HEK293 (cell line): ENCODE results near the gene PPRC1.

Experiments
- CTCF ChIA-PET: fragments of 350-600 bp; formaldehyde crosslinking; extraction: SDS; loops from one replicate; lab custom pipeline; 2021; ENCODE audit warnings: antibody characterized with exemption; lab: Yijun Ruan, JAX
- POLR2A ChIA-PET: fragments of 300-600 bp; formaldehyde crosslinking; extraction: SDS; loops from one replicate; lab custom pipeline; 2020; ENCODE audit warnings: antibody characterized with exemption, inconsistent platforms; lab: Yijun Ruan, JAX
- H3K27ac ChIP-seq: fragments of 200-500 bp; sonication (Bioruptor generic); 2 replicates; pipeline ENCODE4 v1.5.1; 2014; ENCODE audit warnings: low read depth, low read length, control low read depth, inconsistent platforms; ENCODE audit errors: extremely low read depth
- H3K36me3 ChIP-seq, 2 experiments: fragments of 200-500 bp in 1 of 2; sonication (Bioruptor generic) in 1 of 2; 1 replicate in 1 of 2; 2 replicates in 1 of 2; pipeline ENCODE4 v1.5.1; 2014 to 2017; ENCODE audit warnings: inconsistent platforms in 2 of 2, low read length in 2 of 2; ENCODE audit not compliant: control insufficient read depth in 2 of 2, insufficient read depth in 1 of 2
- H3K4me1 ChIP-seq: fragments of 200-500 bp; sonication (Bioruptor generic); 2 replicates; pipeline ENCODE4 v1.5.1; 2014; ENCODE audit warnings: mild to moderate bottlenecking, low read length, inconsistent platforms; ENCODE audit not compliant: control insufficient read depth, insufficient read depth
- H3K4me3 ChIP-seq: 2 replicates; pipeline ENCODE4 v1.5.1; 2011; ENCODE audit warnings: low read depth, mild to moderate bottlenecking, control low read depth, low read length, moderate library complexity
- H3K9me3 ChIP-seq: fragments of 200-500 bp; sonication (Bioruptor generic); 2 replicates; pipeline ENCODE4 v1.5.1; 2014; ENCODE audit warnings: low read depth, low read length, inconsistent platforms; ENCODE audit not compliant: control insufficient read depth, insufficient read depth
- FEZF1 ChIP-seq: fragments of 450-650 bp; formaldehyde crosslinking; IDR thresholded peaks from 2 replicates; pipeline ENCODE4 v1.5.1; 2016; ENCODE audit warnings: missing biosample characterization, missing genetic modification characterization
- MYNN ChIP-seq: fragments of 450-650 bp; formaldehyde crosslinking; IDR thresholded peaks from 2 replicates; pipeline ENCODE4 v1.5.1; 2016; ENCODE audit warnings: missing biosample characterization, missing genetic modification characterization, borderline replicate concordance
- YY1 ChIP-seq: fragments of 450-650 bp; formaldehyde crosslinking; IDR thresholded peaks from 2 replicates; pipeline ENCODE4 v1.5.1; 2018; ENCODE audit warnings: missing biosample characterization, missing genetic modification characterization
- ZNF184 ChIP-seq: fragments of 450-650 bp; IDR thresholded peaks from 2 replicates; pipeline ENCODE4 v1.5.1; 2018; ENCODE audit warnings: missing biosample characterization, mild to moderate bottlenecking, missing genetic modification characterization
- ZNF221 ChIP-seq: fragments of 450-650 bp; formaldehyde crosslinking; IDR thresholded peaks from 2 replicates; pipeline ENCODE4 v1.5.1; 2017; ENCODE audit warnings: missing biosample characterization, missing genetic modification characterization, borderline replicate concordance
- ZNF24 ChIP-seq: fragments of 450-650 bp; formaldehyde crosslinking; IDR thresholded peaks from 2 replicates; pipeline ENCODE4 v1.5.1; 2016; ENCODE audit warnings: missing biosample characterization, missing genetic modification characterization
- ZNF341 ChIP-seq: fragments of 450-650 bp; formaldehyde crosslinking; IDR thresholded peaks from 2 replicates; pipeline ENCODE4; 2016; ENCODE audit warnings: low read depth, missing biosample characterization, missing genetic modification characterization
- ZNF354C ChIP-seq: fragments of 450-650 bp; formaldehyde crosslinking; IDR thresholded peaks from 2 replicates; pipeline ENCODE4 v1.5.1; 2016; ENCODE audit warnings: missing biosample characterization, missing genetic modification characterization, low read depth, borderline replicate concordance
- ZNF366 ChIP-seq: fragments of 450-650 bp; formaldehyde crosslinking; conservative IDR thresholded peaks from 2 replicates; pipeline ENCODE4 v1.5.1; 2016; ENCODE audit warnings: missing biosample characterization, missing genetic modification characterization
- ZNF416 ChIP-seq: fragments of 450-650 bp; formaldehyde crosslinking; IDR thresholded peaks from 2 replicates; pipeline ENCODE4 v1.5.1; 2016; ENCODE audit warnings: missing biosample characterization, missing genetic modification characterization
- ZNF530 ChIP-seq: fragments of 450-650 bp; formaldehyde crosslinking; IDR thresholded peaks from 2 replicates; pipeline ENCODE4 v1.5.1; 2016; ENCODE audit warnings: low read depth, missing biosample characterization, missing genetic modification characterization
- ZNF560 ChIP-seq: fragments of 450-650 bp; formaldehyde crosslinking; IDR thresholded peaks from 2 replicates; pipeline ENCODE4 v1.5.1; 2017; ENCODE audit warnings: missing biosample characterization, missing genetic modification characterization, borderline replicate concordance
- ZNF561 ChIP-seq: fragments of 450-650 bp; IDR thresholded peaks from 2 replicates; pipeline ENCODE4 v1.5.1; 2018; ENCODE audit warnings: missing biosample characterization, missing genetic modification characterization, borderline replicate concordance
- ZNF776 ChIP-seq: fragments of 450-650 bp; formaldehyde crosslinking; IDR thresholded peaks from 2 replicates; pipeline ENCODE4 v1.5.0; 2017; ENCODE audit warnings: missing biosample characterization, missing genetic modification characterization, borderline replicate concordance
- ZNF792 ChIP-seq: fragments of 450-650 bp; formaldehyde crosslinking; IDR thresholded peaks from 2 replicates; pipeline ENCODE4 v1.5.1; 2016; ENCODE audit warnings: missing biosample characterization, missing genetic modification characterization
- ZSCAN23 ChIP-seq: fragments of 450-650 bp; formaldehyde crosslinking; IDR thresholded peaks from 2 replicates; pipeline ENCODE4 v1.5.1; 2016; ENCODE audit warnings: missing biosample characterization, missing genetic modification characterization
- TF ChIP-seq, protein P1 (sequence below): fragments of 450-650 bp; formaldehyde crosslinking; IDR thresholded peaks from 2 replicates; pipeline ENCODE4; 2016; ENCODE audit warnings: missing biosample characterization, missing genetic modification characterization
- TF ChIP-seq, protein P2 (sequence below): fragments of 450-650 bp; formaldehyde crosslinking; IDR thresholded peaks from 2 replicates; pipeline ENCODE4 v1.5.1; 2017; ENCODE audit warnings: missing biosample characterization, missing genetic modification characterization
- TF ChIP-seq, protein P3 (sequence below): sonication (generic); formaldehyde crosslinking; IDR thresholded peaks from 2 replicates; pipeline ENCODE4 v1.8.1; 2022; ENCODE audit warnings: mild to moderate bottlenecking, moderate library complexity, missing genetic modification reagents
- TF ChIP-seq, protein P4 (sequence below): fragments of 450-650 bp; formaldehyde crosslinking; IDR thresholded peaks from 2 replicates; pipeline ENCODE4 v1.5.1; 2016; ENCODE audit warnings: missing biosample characterization, missing genetic modification characterization
- TF ChIP-seq, protein P5 (sequence below): fragments of 450-650 bp; formaldehyde crosslinking; IDR thresholded peaks from 2 replicates; pipeline ENCODE4 v1.5.1; 2016; ENCODE audit warnings: missing biosample characterization, missing genetic modification characterization
- TF ChIP-seq, protein P6 (sequence below): fragments of 450-650 bp; formaldehyde crosslinking; IDR thresholded peaks from 2 replicates; pipeline ENCODE4 v1.5.1; 2016; ENCODE audit warnings: missing biosample characterization, missing genetic modification characterization, borderline replicate concordance
- TF ChIP-seq, protein P7 (sequence below): fragments of 450-650 bp; formaldehyde crosslinking; IDR thresholded peaks from 2 replicates; pipeline ENCODE4 v1.5.1; 2016; ENCODE audit warnings: missing biosample characterization, missing genetic modification characterization

PPRC1 gene

DNA sequence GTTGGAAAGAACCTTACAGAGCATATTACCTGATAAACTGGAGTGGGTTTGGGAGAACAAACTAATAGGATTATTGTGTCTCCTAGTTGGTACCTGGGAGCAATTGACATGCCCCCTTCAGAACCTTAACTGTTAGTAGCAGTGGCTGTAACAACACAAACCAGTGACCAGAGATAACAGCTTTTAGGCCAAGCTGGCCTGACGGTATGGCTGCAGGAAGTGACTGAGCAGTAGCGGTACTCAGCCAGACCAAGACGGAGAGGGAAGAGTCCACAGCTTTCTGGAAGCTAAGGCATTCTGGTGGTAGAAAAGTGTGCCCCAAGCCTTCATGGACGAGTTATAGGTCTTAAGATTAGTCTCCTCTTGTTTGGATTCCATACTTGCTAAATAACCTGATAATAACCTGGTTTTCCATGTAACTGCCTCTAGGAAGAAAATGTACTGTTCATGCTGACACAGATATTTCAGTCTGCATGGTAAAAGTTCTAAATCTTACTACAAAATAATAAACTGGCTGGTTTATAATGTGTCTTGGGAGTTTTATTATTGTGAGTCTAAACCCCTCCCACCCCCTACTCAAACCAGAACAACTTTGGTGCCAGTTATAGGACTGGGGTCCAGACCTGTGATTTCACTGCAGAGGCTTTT lies 30.6 kb downstream of the PPRC1 start:
- Histone ChIP-seq H3K27ac (no peak overlapping the region), H3K36me3 (peaks cover 47 to 57% of the 10 kb centered on the region in 2 experiments), H3K9me3 (no peaks in the 10 kb centered on the region), H3K4me3 (no peak overlapping the region), H3K4me1 (no peaks in the 10 kb centered on the region)
- ChIA-PET POLR2A (no interaction called here), CTCF (no interaction called here)
- TF ChIP-seq MYNN (no peak), ZNF341 (tag by site-specific recombination) (no peak), ZNF561 (tag by site-specific recombination) (no peak), ZNF354C (no peak), ZSCAN23 (tag by site-specific recombination) (no peak), ZNF792 (tag by site-specific recombination) (no peak), ZNF366 (tag by site-specific recombination) (no peak)
- TF ChIP-seq, protein P1, sequence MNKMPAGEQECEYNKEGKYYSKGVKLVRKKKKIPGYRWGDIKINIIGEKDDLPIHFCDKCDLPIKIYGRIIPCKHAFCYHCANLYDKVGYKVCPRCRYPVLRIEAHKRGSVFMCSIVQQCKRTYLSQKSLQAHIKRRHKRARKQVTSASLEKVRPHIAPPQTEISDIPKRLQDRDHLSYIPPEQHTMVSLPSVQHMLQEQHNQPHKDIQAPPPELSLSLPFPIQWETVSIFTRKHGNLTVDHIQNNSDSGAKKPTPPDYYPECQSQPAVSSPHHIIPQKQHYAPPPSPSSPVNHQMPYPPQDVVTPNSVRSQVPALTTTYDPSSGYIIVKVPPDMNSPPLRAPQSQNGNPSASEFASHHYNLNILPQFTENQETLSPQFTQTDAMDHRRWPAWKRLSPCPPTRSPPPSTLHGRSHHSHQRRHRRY (tag by site-specific recombination) = no peak
- TF ChIP-seq, protein P2, sequence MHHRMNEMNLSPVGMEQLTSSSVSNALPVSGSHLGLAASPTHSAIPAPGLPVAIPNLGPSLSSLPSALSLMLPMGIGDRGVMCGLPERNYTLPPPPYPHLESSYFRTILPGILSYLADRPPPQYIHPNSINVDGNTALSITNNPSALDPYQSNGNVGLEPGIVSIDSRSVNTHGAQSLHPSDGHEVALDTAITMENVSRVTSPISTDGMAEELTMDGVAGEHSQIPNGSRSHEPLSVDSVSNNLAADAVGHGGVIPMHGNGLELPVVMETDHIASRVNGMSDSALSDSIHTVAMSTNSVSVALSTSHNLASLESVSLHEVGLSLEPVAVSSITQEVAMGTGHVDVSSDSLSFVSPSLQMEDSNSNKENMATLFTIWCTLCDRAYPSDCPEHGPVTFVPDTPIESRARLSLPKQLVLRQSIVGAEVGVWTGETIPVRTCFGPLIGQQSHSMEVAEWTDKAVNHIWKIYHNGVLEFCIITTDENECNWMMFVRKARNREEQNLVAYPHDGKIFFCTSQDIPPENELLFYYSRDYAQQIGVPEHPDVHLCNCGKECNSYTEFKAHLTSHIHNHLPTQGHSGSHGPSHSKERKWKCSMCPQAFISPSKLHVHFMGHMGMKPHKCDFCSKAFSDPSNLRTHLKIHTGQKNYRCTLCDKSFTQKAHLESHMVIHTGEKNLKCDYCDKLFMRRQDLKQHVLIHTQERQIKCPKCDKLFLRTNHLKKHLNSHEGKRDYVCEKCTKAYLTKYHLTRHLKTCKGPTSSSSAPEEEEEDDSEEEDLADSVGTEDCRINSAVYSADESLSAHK (tag by site-specific recombination) = no peak
- TF ChIP-seq, protein P3, sequence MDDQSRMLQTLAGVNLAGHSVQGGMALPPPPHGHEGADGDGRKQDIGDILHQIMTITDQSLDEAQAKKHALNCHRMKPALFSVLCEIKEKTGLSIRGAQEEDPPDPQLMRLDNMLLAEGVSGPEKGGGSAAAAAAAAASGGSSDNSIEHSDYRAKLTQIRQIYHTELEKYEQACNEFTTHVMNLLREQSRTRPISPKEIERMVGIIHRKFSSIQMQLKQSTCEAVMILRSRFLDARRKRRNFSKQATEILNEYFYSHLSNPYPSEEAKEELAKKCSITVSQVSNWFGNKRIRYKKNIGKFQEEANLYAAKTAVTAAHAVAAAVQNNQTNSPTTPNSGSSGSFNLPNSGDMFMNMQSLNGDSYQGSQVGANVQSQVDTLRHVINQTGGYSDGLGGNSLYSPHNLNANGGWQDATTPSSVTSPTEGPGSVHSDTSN = no peak
- TF ChIP-seq, protein P4, sequence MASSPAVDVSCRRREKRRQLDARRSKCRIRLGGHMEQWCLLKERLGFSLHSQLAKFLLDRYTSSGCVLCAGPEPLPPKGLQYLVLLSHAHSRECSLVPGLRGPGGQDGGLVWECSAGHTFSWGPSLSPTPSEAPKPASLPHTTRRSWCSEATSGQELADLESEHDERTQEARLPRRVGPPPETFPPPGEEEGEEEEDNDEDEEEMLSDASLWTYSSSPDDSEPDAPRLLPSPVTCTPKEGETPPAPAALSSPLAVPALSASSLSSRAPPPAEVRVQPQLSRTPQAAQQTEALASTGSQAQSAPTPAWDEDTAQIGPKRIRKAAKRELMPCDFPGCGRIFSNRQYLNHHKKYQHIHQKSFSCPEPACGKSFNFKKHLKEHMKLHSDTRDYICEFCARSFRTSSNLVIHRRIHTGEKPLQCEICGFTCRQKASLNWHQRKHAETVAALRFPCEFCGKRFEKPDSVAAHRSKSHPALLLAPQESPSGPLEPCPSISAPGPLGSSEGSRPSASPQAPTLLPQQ (tag by site-specific recombination) = no peak

DNA sequence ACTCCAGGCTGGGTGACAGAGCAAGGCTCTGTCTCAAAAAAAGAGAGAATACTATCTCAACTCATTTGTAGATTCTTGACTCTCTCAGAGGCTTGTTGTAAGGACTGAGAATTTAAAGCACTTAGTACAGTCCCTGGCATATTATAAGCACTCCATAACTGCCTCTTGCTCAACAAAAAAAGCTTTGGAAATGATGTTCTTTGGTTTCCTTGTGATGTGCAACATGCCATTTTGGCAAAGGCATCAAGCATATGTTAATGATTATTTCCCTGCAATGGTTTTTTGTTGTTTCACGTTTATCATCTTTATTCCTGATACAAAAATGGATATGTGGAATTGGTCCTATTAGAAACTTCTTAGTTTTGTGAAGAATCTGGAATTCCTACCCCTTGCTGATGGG lies 35.0 kb downstream of the PPRC1 start:
- no peaks in the 10 kb centered on the region for H3K9me3 ChIP-seq
- ChIA-PET CTCF (interaction anchor here (0.7 to 3.7 kb wide), 8 partner anchors 10 to 225 kb away, joined by 3 to 40 read pairs (median 13); partner anchors contain the start of gene NOLC1), POLR2A (no interaction called here)
- TF ChIP-seq ZNF776 (tag by site-specific recombination) (no peak), ZNF560 (tag by site-specific recombination) (no peak), ZNF184 (tag by site-specific recombination) (no peak), FEZF1 (tag by site-specific recombination) (no peak), YY1 (tag by site-specific recombination) (no peak), ZNF221 (no peak), ZNF416 (tag by site-specific recombination) (no peak), ZNF530 (tag by site-specific recombination) (no peak), ZNF341 (tag by site-specific recombination) (no peak), ZNF24 (tag by site-specific recombination) (no peak)
- TF ChIP-seq, protein P5, sequence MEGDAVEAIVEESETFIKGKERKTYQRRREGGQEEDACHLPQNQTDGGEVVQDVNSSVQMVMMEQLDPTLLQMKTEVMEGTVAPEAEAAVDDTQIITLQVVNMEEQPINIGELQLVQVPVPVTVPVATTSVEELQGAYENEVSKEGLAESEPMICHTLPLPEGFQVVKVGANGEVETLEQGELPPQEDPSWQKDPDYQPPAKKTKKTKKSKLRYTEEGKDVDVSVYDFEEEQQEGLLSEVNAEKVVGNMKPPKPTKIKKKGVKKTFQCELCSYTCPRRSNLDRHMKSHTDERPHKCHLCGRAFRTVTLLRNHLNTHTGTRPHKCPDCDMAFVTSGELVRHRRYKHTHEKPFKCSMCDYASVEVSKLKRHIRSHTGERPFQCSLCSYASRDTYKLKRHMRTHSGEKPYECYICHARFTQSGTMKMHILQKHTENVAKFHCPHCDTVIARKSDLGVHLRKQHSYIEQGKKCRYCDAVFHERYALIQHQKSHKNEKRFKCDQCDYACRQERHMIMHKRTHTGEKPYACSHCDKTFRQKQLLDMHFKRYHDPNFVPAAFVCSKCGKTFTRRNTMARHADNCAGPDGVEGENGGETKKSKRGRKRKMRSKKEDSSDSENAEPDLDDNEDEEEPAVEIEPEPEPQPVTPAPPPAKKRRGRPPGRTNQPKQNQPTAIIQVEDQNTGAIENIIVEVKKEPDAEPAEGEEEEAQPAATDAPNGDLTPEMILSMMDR (tag by site-specific recombination) = no peak
- TF ChIP-seq, protein P6, sequence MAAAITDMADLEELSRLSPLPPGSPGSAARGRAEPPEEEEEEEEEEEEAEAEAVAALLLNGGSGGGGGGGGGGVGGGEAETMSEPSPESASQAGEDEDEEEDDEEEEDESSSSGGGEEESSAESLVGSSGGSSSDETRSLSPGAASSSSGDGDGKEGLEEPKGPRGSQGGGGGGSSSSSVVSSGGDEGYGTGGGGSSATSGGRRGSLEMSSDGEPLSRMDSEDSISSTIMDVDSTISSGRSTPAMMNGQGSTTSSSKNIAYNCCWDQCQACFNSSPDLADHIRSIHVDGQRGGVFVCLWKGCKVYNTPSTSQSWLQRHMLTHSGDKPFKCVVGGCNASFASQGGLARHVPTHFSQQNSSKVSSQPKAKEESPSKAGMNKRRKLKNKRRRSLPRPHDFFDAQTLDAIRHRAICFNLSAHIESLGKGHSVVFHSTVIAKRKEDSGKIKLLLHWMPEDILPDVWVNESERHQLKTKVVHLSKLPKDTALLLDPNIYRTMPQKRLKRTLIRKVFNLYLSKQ (tag by site-specific recombination) = no peak
- TF ChIP-seq, protein P7, sequence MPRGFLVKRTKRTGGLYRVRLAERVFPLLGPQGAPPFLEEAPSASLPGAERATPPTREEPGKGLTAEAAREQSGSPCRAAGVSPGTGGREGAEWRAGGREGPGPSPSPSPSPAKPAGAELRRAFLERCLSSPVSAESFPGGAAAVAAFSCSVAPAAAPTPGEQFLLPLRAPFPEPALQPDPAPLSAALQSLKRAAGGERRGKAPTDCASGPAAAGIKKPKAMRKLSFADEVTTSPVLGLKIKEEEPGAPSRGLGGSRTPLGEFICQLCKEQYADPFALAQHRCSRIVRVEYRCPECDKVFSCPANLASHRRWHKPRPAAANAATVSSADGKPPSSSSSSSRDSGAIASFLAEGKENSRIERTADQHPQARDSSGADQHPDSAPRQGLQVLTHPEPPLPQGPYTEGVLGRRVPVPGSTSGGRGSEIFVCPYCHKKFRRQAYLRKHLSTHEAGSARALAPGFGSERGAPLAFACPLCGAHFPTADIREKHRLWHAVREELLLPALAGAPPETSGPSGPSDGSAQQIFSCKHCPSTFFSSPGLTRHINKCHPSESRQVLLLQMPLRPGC (tag by site-specific recombination) = no peak
- no peak overlapping the region for H3K4me3 ChIP-seq
- H3K4me1 ChIP-seq = no peaks in the 10 kb centered on the region
- no peak overlapping the region for H3K27ac ChIP-seq
- peaks cover 10 to 13% of the 10 kb centered on the region in 2 experiments for H3K36me3 ChIP-seq
